K562 (cell line): Measurements from ENCODE around the gene YPEL2. TPM values are rescaled to one million over a fixed set of nuclear protein-coding genes. Genes with fewer than 3 reads are reported as not detected.

Source experiments
- ATAC-seq: fragments of 200-7000 bp; cut with Tn5 transposase; 3 replicates; pipeline ENCODE4 v1.9.1; 2020; ENCODE audit warnings: moderate library complexity
- BruUV-seq: library from RNA; stranded (reverse); fragments of 400-500 nt; replicated peaks from 2 replicates; lab custom pipeline; 2021; lab: Mats Ljungman, UMichigan
- CTCF ChIA-PET: fragments of 300-600 bp; formaldehyde crosslinking; extraction: SDS; loops from one replicate; lab custom pipeline; 2021; ENCODE audit warnings: low intra/inter-chr PET ratio; lab: Yijun Ruan, JAX
- POLR2A ChIA-PET: fragments of 300-600, 350-650 bp; sonication (Branson Sonifier 250); formaldehyde crosslinking; extraction: SDS; loops from one replicate; lab custom pipeline; 2021; ENCODE audit warnings: antibody characterized with exemption, inconsistent platforms; lab: Yijun Ruan, JAX
- DNase-seq, 4 experiments: peaks; one replicate each; pipeline versions ENCODE4 v3.0.0 to v3.0.0-alpha.2; 2011 to 2018; ENCODE audit warnings: low spot score in 3 of 4, mixed read lengths in 3 of 4; ENCODE audit errors: extremely low read depth in 1 of 4
- FAIRE-seq: peaks from 2 replicates; lab custom pipeline; 2011; peaks lifted over from hg19 to GRCh38; lab: Jason Lieb, UNC
- H2AFZ ChIP-seq: 2 replicates; pipeline ENCODE4 v1.6.0; 2011; ENCODE audit warnings: low read depth, low read length, control low read depth, inconsistent platforms
- H3K27ac ChIP-seq: fragments of 200-600 bp; 3 replicates; pipeline ENCODE4 v1.8.0; 2011; ENCODE audit warnings: low read depth, mild to moderate bottlenecking, control low read depth, inconsistent platforms, low read length, moderate library complexity, mixed read lengths; ENCODE audit errors: extremely low read depth
- H3K27me3 ChIP-seq, 2 experiments: fragments of 300-600 bp in 1 of 2; 2 replicates in 1 of 2; 3 replicates in 1 of 2; pipeline versions ENCODE4 v1.6.0 to v1.8.0; 2011; ENCODE audit warnings: inconsistent platforms in 2 of 2, low read length in 2 of 2, mild to moderate bottlenecking in 1 of 2, mixed read lengths in 1 of 2, moderate library complexity in 1 of 2; ENCODE audit not compliant: control insufficient read depth in 2 of 2, insufficient read depth in 2 of 2
- H3K36me3 ChIP-seq: fragments of 300-600 bp; 3 replicates; pipeline ENCODE4 v1.8.0; 2011; ENCODE audit warnings: mild to moderate bottlenecking, low read length, inconsistent platforms; ENCODE audit not compliant: control insufficient read depth, insufficient read depth
- H3K4me1 ChIP-seq, 2 experiments: fragments of 200-600 bp in 1 of 2; replicated peaks in 1 of 2; 2 replicates in 1 of 2; 3 replicates in 1 of 2; pipeline versions ENCODE4 v1.5.1 to v1.8.0; 2011; ENCODE audit warnings: inconsistent platforms in 2 of 2, low read length in 2 of 2, mild to moderate bottlenecking in 1 of 2, mixed read lengths in 1 of 2, moderate library complexity in 1 of 2; ENCODE audit not compliant: control insufficient read depth in 2 of 2, insufficient read depth in 2 of 2
- H3K4me2 ChIP-seq: 2 replicates; pipeline ENCODE4 v1.6.1; 2011; ENCODE audit warnings: low read length, control low read depth, inconsistent platforms, mixed read lengths; ENCODE audit not compliant: insufficient read depth
- H3K4me3 ChIP-seq: fragments of 200-600 bp; sonication (generic), shearing (Covaris generic); 2 replicates; pipeline ENCODE4 v1.5.1; 2016; ENCODE audit warnings: control low read depth, inconsistent platforms
- H3K79me2 ChIP-seq: fragments of 200-600 bp; 3 replicates; pipeline ENCODE4 v1.8.0; 2011; ENCODE audit warnings: low read length, inconsistent platforms; ENCODE audit not compliant: control insufficient read depth, insufficient read depth
- H3K9ac ChIP-seq, 2 experiments: 2 replicates each; pipeline versions ENCODE4 v1.6.0 to v1.6.1; 2011; ENCODE audit warnings: low read depth in 2 of 2, low read length in 2 of 2, control low read depth in 1 of 2, inconsistent platforms in 1 of 2, mild to moderate bottlenecking in 1 of 2, mixed read lengths in 1 of 2; ENCODE audit not compliant: insufficient read depth in 1 of 2
- H3K9me1 ChIP-seq: one replicate; pipeline ENCODE4 v1.6.0; 2011; ENCODE audit warnings: inconsistent platforms, mild to moderate bottlenecking, low read length, moderate library complexity; ENCODE audit not compliant: control insufficient read depth, insufficient read depth
- H3K9me3 ChIP-seq: replicated peaks from 2 replicates; pipeline ENCODE4 v1.5.1; 2011; ENCODE audit warnings: low read depth, low read length, inconsistent platforms; ENCODE audit not compliant: control insufficient read depth, insufficient read depth
- H4K20me1 ChIP-seq: replicated peaks from 2 replicates; pipeline ENCODE4 v1.6.1; 2011; ENCODE audit warnings: low read length, inconsistent platforms, mixed read lengths; ENCODE audit not compliant: control insufficient read depth, insufficient read depth
- BRD9 ChIP-seq: fragments of 450-650 bp; IDR thresholded peaks from 2 replicates; pipeline ENCODE4 v1.6.1; 2018; ENCODE audit warnings: low read depth; ENCODE audit not compliant: partially characterized antibody
- CBX3 ChIP-seq, 2 experiments: IDR thresholded peaks; 1 replicate in 1 of 2; 2 replicates in 1 of 2; pipeline ENCODE4 v1.6.1; 2012; ENCODE audit warnings: inconsistent platforms in 2 of 2, low read length in 2 of 2, borderline replicate concordance in 1 of 2, control low read depth in 1 of 2
- EP300 ChIP-seq: IDR thresholded peaks from 2 replicates; pipeline ENCODE4 v1.6.1; 2012; ENCODE audit warnings: low read length, improper control_type of control experiment
- ETV6 ChIP-seq, 3 experiments: fragments of 150-350 bp in 1 of 3; sonication (generic) in 1 of 3; formaldehyde crosslinking in 1 of 3; IDR thresholded peaks; 2 replicates each; pipeline versions ENCODE4 v1.6.1 to v1.8.0; 2014 to 2022; ENCODE audit warnings: borderline replicate concordance in 2 of 3, low read depth in 2 of 3, antibody characterized with exemption in 1 of 3, low read length in 1 of 3, mild to moderate bottlenecking in 1 of 3, missing genetic modification reagents in 1 of 3
- IRF9 ChIP-seq: fragments of 450-650 bp; IDR thresholded peaks from 2 replicates; pipeline ENCODE4 v1.6.1; 2016; ENCODE audit warnings: missing biosample characterization, missing genetic modification characterization
- JUNB ChIP-seq: fragments of 450-650 bp; formaldehyde crosslinking; conservative IDR thresholded peaks from 2 replicates; pipeline ENCODE4 v1.4.0; 2020; ENCODE audit warnings: mild to moderate bottlenecking
- KAT8 ChIP-seq: fragments of 450-650 bp; IDR thresholded peaks from 2 replicates; pipeline ENCODE4 v1.6.1; 2016; ENCODE audit warnings: low read depth, mild to moderate bottlenecking
- MECOM ChIP-seq: fragments of 250-450 bp; sonication (Bioruptor Pico); IDR thresholded peaks from 2 replicates; pipeline ENCODE4 v1.8.0; 2022; ENCODE audit warnings: inconsistent platforms
- PPARD ChIP-seq: fragments of 250-450 bp; sonication (Bioruptor Pico); IDR thresholded peaks from 2 replicates; pipeline ENCODE4 v1.8.0; 2022; ENCODE audit warnings: inconsistent platforms, mild to moderate bottlenecking, moderate library complexity
- RFX7 ChIP-seq: fragments of 250-450 bp; sonication (Bioruptor Pico); IDR thresholded peaks from 2 replicates; pipeline ENCODE4 v1.5.1; 2021; ENCODE audit warnings: mild to moderate bottlenecking
- STAT5B ChIP-seq: fragments of 250-450 bp; sonication (Bioruptor Pico); IDR thresholded peaks from 2 replicates; pipeline ENCODE4 v1.8.0; 2021; ENCODE audit warnings: mild to moderate bottlenecking, inconsistent platforms
- SUPT5H ChIP-seq: fragments of 450-650 bp; IDR thresholded peaks from 2 replicates; pipeline ENCODE4 v1.6.1; 2016
- ZNF518B ChIP-seq: fragments of 250-450 bp; sonication (Bioruptor Pico); IDR thresholded peaks from 2 replicates; pipeline ENCODE4 v1.5.0; 2021; ENCODE audit warnings: mild to moderate bottlenecking, moderate library complexity
- WGBS: fragments of 100-300 bp; shearing (Covaris generic); methylation state at CpG from one replicate; pipeline ENCODE4 v1.1.6; 2016; ENCODE audit warnings: low coverage, mixed read lengths; ENCODE audit not compliant: insufficient coverage; ENCODE audit errors: missing lambda C conversion rate; 5-methylcytosine and 5-hydroxymethylcytosine counted together
- in situ Hi-C: fragments of 300-500 bp; cut with MboI; formaldehyde crosslinking; loops from 4 replicates; pipeline ENCODE4 v1.15.0; 2018; ENCODE audit warnings: inconsistent platforms, mixed read lengths
- intact Hi-C: fragments of 100-400 bp; cut with micrococcal nuclease; formaldehyde crosslinking; loops from 2 replicates; pipeline ENCODE4 v1.14.2; 2022
- polyA plus RNA-seq, 8 experiments: library from polyadenylated mRNA; depleted of rRNA in 4 of 8; stranded (reverse) in 5 of 8; unstranded in 3 of 8; fragments of >200 nt; fragmentation: Nextera tagmentation in 2 of 8; fragmentation: Illumina TruSeq in 1 of 8; extraction: Ambion mirVana in 2 of 8; extraction: Trizol in 1 of 8; gene quantifications; 2 replicates each; pipeline versions ENCODE4 v1.2.1 to v1.2.3, GENCODE V29; 2011 to 2014; ENCODE audit warnings: inconsistent platforms in 1 of 8, missing spikeins in 1 of 8
- total RNA-seq, 7 experiments: library from RNA; depleted of rRNA in 6 of 7; stranded (reverse); fragments of >200 nt in 6 of 7; fragmentation: Illumina TruSeq in 2 of 7; extraction: Trizol in 2 of 7; gene quantifications; 2 replicates each; pipeline versions ENCODE4 v1.2.1 to v1.2.3, GENCODE V29; 2011 to 2021; ENCODE audit warnings: low replicate concordance in 1 of 7
- TF ChIP-seq, protein P1 (sequence below): conservative IDR thresholded peaks from 2 replicates; pipeline ENCODE4 v1.6.1; 2011; ENCODE audit warnings: low read depth, mild to moderate bottlenecking, low read length; ENCODE audit not compliant: control insufficient read depth

The YPEL2 gene
- total and polyA plus RNA-seq, 9 of the 15 experiments (the other 6 are each of a cell fraction or from before 2014, with no cell fraction given), result 0.11 to 2.4 (median 0.47) TPM

DNA sequence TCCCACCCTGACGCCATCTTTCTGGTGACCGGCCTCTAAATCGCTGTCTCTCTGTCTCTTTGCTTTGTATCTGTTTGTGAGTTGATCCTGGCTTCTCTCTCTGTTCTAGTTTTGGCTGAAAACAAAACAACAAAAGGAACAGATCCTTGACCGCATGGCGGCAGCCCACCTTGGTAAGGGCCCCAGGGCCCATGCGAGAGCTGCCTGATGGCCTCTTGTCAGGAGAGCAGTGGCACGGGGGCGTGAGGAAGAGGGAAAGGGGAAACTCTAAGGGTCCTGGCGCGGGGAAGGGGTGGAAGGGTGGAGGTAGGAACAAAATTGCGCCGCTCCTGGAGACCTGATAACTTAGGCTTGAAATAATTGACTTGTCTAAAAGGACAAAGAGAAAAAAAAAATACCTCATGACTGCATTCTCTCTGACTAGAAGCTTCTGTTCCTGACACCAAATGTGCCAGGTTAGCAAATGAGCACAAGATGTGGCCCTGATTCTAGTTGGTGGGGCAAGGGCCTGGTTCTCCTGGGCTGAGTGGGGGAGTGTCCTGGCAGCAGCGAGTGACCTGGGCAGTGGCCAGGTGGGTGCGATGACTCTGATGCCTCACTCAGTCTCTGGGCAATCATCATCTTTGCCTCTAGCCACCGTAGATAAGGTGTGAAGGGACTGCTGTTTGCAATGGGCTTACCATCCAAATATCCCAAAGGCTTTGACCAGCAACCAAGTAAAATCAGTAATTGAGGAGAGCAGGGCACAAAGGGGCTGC is 66.0 kb downstream of the YPEL2 start:
- TF ChIP-seq KAT8 (no peak), IRF9 (tag) (no peak), PPARD (no peak), JUNB (CRISPR knock-in tag) (no peak), SUPT5H (no peak), BRD9 (no peak), RFX7 (CRISPR knock-in tag) (no peak), MECOM (CRISPR knock-in tag) (no peak), STAT5B (CRISPR knock-in tag) (no peak), ZNF518B (CRISPR knock-in tag) (no peak), CBX3 (IDR thresholded peaks at IDR 0.05; ENCODE audit: borderline replicate concordance in 1 of 2, low read length in 2 of 2) (no peak), ETV6 (IDR thresholded peaks at IDR 0.05; ENCODE audit: borderline replicate concordance in 1 of 2, low read depth in 2 of 2, low read length in 1 of 2) (no peak), ETV6 (CRISPR knock-in tag; IDR thresholded peaks at IDR 0.05; ENCODE audit: borderline replicate concordance) (no peak), EP300 (no peak)
- TF ChIP-seq, protein P1, sequence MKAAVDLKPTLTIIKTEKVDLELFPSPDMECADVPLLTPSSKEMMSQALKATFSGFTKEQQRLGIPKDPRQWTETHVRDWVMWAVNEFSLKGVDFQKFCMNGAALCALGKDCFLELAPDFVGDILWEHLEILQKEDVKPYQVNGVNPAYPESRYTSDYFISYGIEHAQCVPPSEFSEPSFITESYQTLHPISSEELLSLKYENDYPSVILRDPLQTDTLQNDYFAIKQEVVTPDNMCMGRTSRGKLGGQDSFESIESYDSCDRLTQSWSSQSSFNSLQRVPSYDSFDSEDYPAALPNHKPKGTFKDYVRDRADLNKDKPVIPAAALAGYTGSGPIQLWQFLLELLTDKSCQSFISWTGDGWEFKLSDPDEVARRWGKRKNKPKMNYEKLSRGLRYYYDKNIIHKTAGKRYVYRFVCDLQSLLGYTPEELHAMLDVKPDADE, result no peak
- Histone ChIP-seq H4K20me1 (no peaks in the 10 kb centered on the region), H3K4me2 (no peak overlapping the region), H3K36me3 (no peaks in the 10 kb centered on the region), H2AFZ (no peak overlapping the region), H3K4me1 (no peaks in the 10 kb centered on the region), H3K4me3 (no peak overlapping the region), H3K27me3 (peaks cover 2 to 16% of the 10 kb centered on the region in 2 experiments; a peak in 3 of 5 replicates), H3K9me3 (no peaks in the 10 kb centered on the region), H3K9me1 (no peaks in the 10 kb centered on the region), H3K27ac (no peak overlapping the region), H3K9ac (no peak overlapping the region), H3K79me2 (no peaks in the 10 kb centered on the region)
- FAIRE-seq (no peak), ATAC-seq (no peak), DNase-seq (no peak)
- in situ Hi-C loops (no loop called here), intact Hi-C loops (no loop called here)
- CTCF ChIA-PET, result no interaction called here
- POLR2A ChIA-PET, result interaction anchor here (0.5 to 1.1 kb wide), 4 partner anchors 14 to 37 kb away, joined by 3 to 4 read pairs (median 4); no protein-coding TSS in a partner anchor
- 41% methylated on average over 15 of the region's 15 CpGs for WGBS
- BruUV-seq, result no TSS peak
